PC-3 (cell line): ENCODE results near the gene CACNG8.

Experiments used
- EZH2 ChIP-seq: fragments of 300-600 bp; sonication (generic); IDR thresholded peaks from one replicate; pipeline ENCODE4 v1.6.1; 2017; ENCODE audit warnings: antibody characterized with exemption, mild to moderate bottlenecking, low read length; ENCODE audit not compliant: unreplicated experiment
- EZH2phosphoT487 ChIP-seq: fragments of 300-600 bp; sonication (generic); IDR thresholded peaks from 2 replicates; pipeline ENCODE4 v1.6.1; 2018; ENCODE audit warnings: mild to moderate bottlenecking, antibody characterized with exemption, low read length, borderline replicate concordance
- TF ChIP-seq, protein P1 (sequence below): fragments of 300-600 bp; sonication (generic); conservative IDR thresholded peaks from 2 replicates; pipeline ENCODE4 v1.5.1; 2017; ENCODE audit warnings: antibody characterized with exemption, low read depth, mild to moderate bottlenecking, low read length

DNA sequence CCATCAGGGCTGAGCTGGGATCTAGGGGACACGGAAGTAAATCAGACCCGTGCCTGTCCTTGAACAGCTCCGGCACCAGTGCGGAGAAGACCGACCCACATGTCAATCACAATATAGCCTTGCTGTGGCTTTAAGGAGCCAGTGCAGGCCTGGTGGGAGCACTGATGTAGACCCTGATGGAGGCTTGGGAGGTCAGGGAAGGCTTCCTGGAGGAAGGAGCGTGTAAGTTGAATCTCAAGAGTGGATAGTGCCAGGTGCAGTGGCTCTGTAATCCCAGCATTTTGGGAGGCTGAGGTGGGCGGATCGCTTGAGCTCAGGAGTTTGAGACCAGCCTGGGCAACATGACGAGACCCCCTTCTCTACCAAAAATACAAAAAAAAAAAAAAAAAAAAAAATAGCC lies 10.8 kb upstream of the CACNG8 start:
- TF ChIP-seq, protein P1, sequence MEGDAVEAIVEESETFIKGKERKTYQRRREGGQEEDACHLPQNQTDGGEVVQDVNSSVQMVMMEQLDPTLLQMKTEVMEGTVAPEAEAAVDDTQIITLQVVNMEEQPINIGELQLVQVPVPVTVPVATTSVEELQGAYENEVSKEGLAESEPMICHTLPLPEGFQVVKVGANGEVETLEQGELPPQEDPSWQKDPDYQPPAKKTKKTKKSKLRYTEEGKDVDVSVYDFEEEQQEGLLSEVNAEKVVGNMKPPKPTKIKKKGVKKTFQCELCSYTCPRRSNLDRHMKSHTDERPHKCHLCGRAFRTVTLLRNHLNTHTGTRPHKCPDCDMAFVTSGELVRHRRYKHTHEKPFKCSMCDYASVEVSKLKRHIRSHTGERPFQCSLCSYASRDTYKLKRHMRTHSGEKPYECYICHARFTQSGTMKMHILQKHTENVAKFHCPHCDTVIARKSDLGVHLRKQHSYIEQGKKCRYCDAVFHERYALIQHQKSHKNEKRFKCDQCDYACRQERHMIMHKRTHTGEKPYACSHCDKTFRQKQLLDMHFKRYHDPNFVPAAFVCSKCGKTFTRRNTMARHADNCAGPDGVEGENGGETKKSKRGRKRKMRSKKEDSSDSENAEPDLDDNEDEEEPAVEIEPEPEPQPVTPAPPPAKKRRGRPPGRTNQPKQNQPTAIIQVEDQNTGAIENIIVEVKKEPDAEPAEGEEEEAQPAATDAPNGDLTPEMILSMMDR: no peak
- TF ChIP-seq EZH2phosphoT487 (no peak), EZH2 (no peak)
